HG02610 (cell line): ENCODE data around the gene HAP1.
"Not testable (repeated sequence)": the region's sequence is repeated elsewhere in the genome, so short reads cannot be mapped to it uniquely, and the experiment has no call there.

Source experiments
- ATAC-seq: cut with Tn5 transposase; IDR thresholded peaks from one replicate; pipeline ENCODE4 v1.9.1; 2021; ENCODE audit warnings: mild to moderate bottlenecking, moderate library complexity; ENCODE audit not compliant: unreplicated experiment

The HAP1 gene

GRCh38 chr17:41692722-41693521 lies 41.5 kb downstream of the HAP1 start:
- ATAC-seq = no peak

GRCh38 chr17:41691031-41691777 lies 43.2 kb downstream of the HAP1 start:
- ATAC-seq = no peak

- no peak for ATAC-seq
Observed at GRCh38 chr17:41690497-41690896, 43.9 kb downstream of the HAP1 start.

- ATAC-seq = no peak
Observed at GRCh38 chr17:41689497-41690299, 44.7 kb downstream of the HAP1 start.

- peak; percentile 79 for ATAC-seq
Observed at GRCh38 chr17:41688641-41689496, 45.6 kb downstream of the HAP1 start, which contains the start of gene EIF1. Gene EIF1, plus strand, starts transcription at chr17:41688885. Its CDS starts 154 bp downstream, at chr17:41689039.

- ATAC-seq = no peak
Observed at GRCh38 chr17:41687828-41688640, 46.4 kb downstream of the HAP1 start.

- ATAC-seq = no peak
Observed at GRCh38 chr17:41686281-41686680, 48.2 kb downstream of the HAP1 start.

- not testable (repeated sequence) for ATAC-seq
Observed at GRCh38 chr17:41685753-41686152, 48.7 kb downstream of the HAP1 start.

GRCh38 chr17:41684035-41684434 lies 50.4 kb downstream of the HAP1 start:
- ATAC-seq = no peak

- ATAC-seq = no peak
Observed at GRCh38 chr17:41683441-41684007, 50.9 kb downstream of the HAP1 start.

GRCh38 chr17:41682631-41683030 lies 51.8 kb downstream of the HAP1 start:
- ATAC-seq = no peak

GRCh38 chr17:41681776-41682175 lies 52.7 kb downstream of the HAP1 start:
- no peak for ATAC-seq

GRCh38 chr17:41680426-41681040 lies 53.9 kb downstream of the HAP1 start:
- ATAC-seq = no peak

- no peak for ATAC-seq
Observed at GRCh38 chr17:41679740-41680425, 54.6 kb downstream of the HAP1 start.

GRCh38 chr17:41678907-41679739 lies 55.3 kb downstream of the HAP1 start:
- ATAC-seq = peak; percentile 70

- ATAC-seq = peak; percentile 15
Observed at GRCh38 chr17:41678411-41678906, 56.0 kb downstream of the HAP1 start.

GRCh38 chr17:41676058-41676419 lies 58.4 kb downstream of the HAP1 start:
- no peak for ATAC-seq
